ENCODE measurements around the gene DNER.

The DNER gene

GRCh38 chr2:229714736-229715541 is 584 bp upstream of the DNER start:
- H3K4me3 ChIP-seq (replicated peaks in 1 of 2; ENCODE audit: low read depth in 2 of 2, low read length in 2 of 2): peak overlapping the region; percentile 49 to 68
- peak; percentile 73 to 75 for DNase-seq (ENCODE audit: low read depth in 2 of 2)

GRCh38 chr2:229713371-229714079 is 830 bp downstream of the DNER start:
- TF ChIP-seq CTCF (IDR thresholded peaks at IDR 0.05; ENCODE audit: low read depth, low read length): peak; percentile 0
- peak in 1 of 2 donors; percentile 39 for DNase-seq (ENCODE audit: low read depth in 2 of 2)

More at GRCh38 chr2:229714736-229715541, 584 bp upstream of the DNER start:
- no peak for TF ChIP-seq CTCF (IDR thresholded peaks at IDR 0.05; ENCODE audit: low read depth, low read length)

GRCh38 chr2:229712136-229712535 is 2.2 kb downstream of the DNER start:
- TF ChIP-seq CTCF (IDR thresholded peaks at IDR 0.05; ENCODE audit: low read depth, low read length): no peak
- peak; percentile 16 to 42 for DNase-seq (ENCODE audit: low read depth in 2 of 2)
- H3K4me3 ChIP-seq (replicated peaks in 1 of 2; ENCODE audit: low read depth in 2 of 2, low read length in 2 of 2): no peak overlapping the region

More at GRCh38 chr2:229713371-229714079, 830 bp downstream of the DNER start:
- peak overlapping the region; percentile 22 to 68 for H3K4me3 ChIP-seq (replicated peaks in 1 of 2; ENCODE audit: low read depth in 2 of 2, low read length in 2 of 2)

- H3K4me3 ChIP-seq (replicated peaks in 1 of 2; ENCODE audit: low read depth in 2 of 2, low read length in 2 of 2): no peak overlapping the region
- no peak for DNase-seq (ENCODE audit: low read depth in 2 of 2)
- TF ChIP-seq CTCF (IDR thresholded peaks at IDR 0.05; ENCODE audit: low read depth, low read length): no peak
Measured at GRCh38 chr2:229708335-229708734, 6.0 kb downstream of the DNER start.

GRCh38 chr2:229703909-229704630 is 10.3 kb downstream of the DNER start:
- no peak for TF ChIP-seq CTCF (IDR thresholded peaks at IDR 0.05; ENCODE audit: low read depth, low read length)
- DNase-seq (ENCODE audit: low read depth in 2 of 2): no peak
- H3K4me3 ChIP-seq (replicated peaks in 1 of 2; ENCODE audit: low read depth in 2 of 2, low read length in 2 of 2): no peak overlapping the region

GRCh38 chr2:229701716-229702115 is 12.6 kb downstream of the DNER start:
- DNase-seq (ENCODE audit: low read depth in 2 of 2): no peak
- H3K4me3 ChIP-seq (replicated peaks in 1 of 2; ENCODE audit: low read depth in 2 of 2, low read length in 2 of 2): no peak overlapping the region
- TF ChIP-seq CTCF (IDR thresholded peaks at IDR 0.05; ENCODE audit: low read depth, low read length): no peak

Data from cardiac fibroblast (primary cell).